Thyroid gland (tissue), 4 donors: ENCODE measurements around the gene HHEX.

Experiments used
- POLR2A ChIP-seq, 2 donors: fragments of 450-650 bp; IDR thresholded peaks; one replicate each; pipeline ENCODE4 v1.6.1; 2017; ENCODE audit warnings: antibody characterized with exemption in 2 of 2, mild to moderate bottlenecking in 2 of 2, moderate library complexity in 1 of 2
- TF ChIP-seq, protein P1 (sequence below), 6 experiments: fragments of 200-600 bp in 3 of 6; fragments of 450-650 bp in 3 of 6; sonication (generic) in 3 of 6; IDR thresholded peaks; one replicate each; pipeline ENCODE4 v1.5.1; 2016 to 2019; ENCODE audit warnings: antibody characterized with exemption in 6 of 6, mild to moderate bottlenecking in 2 of 6, inconsistent platforms in 1 of 6, moderate library complexity in 1 of 6

DNA sequence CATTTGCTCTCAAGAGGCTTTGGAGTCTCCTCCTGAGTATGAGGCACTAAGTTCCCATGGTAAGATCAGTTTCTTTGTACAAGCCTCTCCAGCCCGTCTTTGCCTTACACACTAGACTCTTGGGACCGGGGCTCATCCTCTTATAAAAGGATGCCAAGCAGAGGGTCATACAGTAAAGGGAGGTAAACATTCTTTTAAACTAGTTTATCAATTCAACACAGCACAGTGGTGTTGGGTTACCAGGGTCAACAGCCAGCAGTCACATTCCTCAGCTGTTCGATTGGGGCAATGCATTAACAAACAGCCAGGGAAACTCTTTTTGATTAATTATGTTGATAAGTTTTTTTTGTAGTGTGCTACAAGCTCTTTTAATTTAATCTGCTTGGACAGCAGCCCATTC, 37.8 kb downstream of the HHEX start:
- TF ChIP-seq, protein P1, sequence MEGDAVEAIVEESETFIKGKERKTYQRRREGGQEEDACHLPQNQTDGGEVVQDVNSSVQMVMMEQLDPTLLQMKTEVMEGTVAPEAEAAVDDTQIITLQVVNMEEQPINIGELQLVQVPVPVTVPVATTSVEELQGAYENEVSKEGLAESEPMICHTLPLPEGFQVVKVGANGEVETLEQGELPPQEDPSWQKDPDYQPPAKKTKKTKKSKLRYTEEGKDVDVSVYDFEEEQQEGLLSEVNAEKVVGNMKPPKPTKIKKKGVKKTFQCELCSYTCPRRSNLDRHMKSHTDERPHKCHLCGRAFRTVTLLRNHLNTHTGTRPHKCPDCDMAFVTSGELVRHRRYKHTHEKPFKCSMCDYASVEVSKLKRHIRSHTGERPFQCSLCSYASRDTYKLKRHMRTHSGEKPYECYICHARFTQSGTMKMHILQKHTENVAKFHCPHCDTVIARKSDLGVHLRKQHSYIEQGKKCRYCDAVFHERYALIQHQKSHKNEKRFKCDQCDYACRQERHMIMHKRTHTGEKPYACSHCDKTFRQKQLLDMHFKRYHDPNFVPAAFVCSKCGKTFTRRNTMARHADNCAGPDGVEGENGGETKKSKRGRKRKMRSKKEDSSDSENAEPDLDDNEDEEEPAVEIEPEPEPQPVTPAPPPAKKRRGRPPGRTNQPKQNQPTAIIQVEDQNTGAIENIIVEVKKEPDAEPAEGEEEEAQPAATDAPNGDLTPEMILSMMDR (IDR thresholded peaks at IDR 0.05), result no peak
- no peak for TF ChIP-seq POLR2A (IDR thresholded peaks at IDR 0.05)
